GM19468 (cell line): ENCODE results near the gene USE1.
"Not testable (repeated sequence)": the region's sequence is repeated elsewhere in the genome, so short reads cannot be mapped to it uniquely, and the experiment has no call there.

ENCODE experiments used
- ATAC-seq: cut with Tn5 transposase; IDR thresholded peaks from one replicate; pipeline ENCODE4 v1.9.1; 2021; ENCODE audit warnings: mild to moderate bottlenecking, moderate library complexity, moderate number of reproducible peaks; ENCODE audit not compliant: unreplicated experiment; ENCODE audit errors: extremely low read depth

USE1 gene, protein sequence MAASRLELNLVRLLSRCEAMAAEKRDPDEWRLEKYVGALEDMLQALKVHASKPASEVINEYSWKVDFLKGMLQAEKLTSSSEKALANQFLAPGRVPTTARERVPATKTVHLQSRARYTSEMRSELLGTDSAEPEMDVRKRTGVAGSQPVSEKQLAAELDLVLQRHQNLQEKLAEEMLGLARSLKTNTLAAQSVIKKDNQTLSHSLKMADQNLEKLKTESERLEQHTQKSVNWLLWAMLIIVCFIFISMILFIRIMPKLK

DNA sequence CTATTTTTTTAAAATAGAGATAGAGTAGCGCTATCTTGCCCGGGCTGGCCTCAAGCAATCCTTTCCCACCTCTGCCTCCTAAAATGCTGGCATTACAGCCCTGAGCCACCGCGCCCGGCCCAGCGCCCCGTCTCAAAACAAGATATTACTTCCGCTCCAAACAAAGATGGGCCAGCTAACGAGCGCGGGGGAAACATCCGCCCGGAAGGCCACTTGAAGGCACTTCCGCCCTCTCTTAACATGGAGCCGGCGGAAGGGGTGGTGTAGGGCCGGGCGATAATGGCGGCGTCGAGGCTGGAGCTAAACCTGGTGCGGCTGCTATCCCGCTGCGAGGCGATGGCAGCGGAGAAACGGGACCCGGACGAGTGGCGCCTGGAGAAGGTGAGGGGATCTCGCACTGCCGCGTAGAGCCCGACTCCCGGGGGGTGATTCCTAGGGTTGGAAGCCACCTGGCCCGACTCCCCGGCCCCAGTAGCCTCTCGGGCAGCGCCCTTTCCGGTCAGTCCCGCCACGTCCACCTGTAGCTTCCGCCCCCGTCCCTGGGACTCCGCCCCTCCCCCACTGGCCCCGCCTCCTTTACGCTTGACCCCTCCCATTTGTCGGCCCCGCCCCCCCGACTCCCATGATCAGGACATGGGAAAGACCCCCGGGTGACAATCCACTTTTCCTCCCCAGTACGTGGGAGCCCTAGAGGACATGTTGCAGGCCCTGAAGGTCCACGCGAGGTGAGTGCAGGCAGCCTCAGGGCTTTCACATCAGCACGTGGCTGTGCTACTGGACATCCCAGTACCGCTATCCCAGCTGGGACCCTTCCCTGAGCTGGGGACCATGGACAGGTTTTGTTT, at the start of gene USE1:
Gene USE1, plus strand, starts transcription at position 231 of the 845 bp plus-strand sequence. Its CDS starts 49 bp downstream, at position 280.
- no peak for ATAC-seq

DNA sequence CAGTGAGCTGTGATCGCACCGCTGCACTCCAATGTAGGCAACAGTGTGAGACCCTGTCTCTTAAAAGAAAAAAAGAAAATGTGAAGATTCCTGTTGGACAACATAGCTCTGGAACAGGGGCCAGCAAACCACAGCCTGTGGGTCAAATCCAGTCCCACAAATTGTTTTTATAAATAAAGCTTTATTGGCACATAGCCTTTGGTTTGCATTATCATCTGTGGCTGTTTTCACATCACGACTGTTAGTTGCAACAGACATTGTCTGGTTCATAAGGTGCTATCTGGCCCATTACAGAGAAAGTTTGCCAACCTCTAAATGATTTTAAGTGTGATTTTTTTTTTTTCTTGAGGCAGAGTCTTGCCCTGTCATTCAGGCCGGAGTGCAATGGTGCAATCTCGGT, 49.4 kb upstream of the USE1 start:
- no peak for ATAC-seq

DNA sequence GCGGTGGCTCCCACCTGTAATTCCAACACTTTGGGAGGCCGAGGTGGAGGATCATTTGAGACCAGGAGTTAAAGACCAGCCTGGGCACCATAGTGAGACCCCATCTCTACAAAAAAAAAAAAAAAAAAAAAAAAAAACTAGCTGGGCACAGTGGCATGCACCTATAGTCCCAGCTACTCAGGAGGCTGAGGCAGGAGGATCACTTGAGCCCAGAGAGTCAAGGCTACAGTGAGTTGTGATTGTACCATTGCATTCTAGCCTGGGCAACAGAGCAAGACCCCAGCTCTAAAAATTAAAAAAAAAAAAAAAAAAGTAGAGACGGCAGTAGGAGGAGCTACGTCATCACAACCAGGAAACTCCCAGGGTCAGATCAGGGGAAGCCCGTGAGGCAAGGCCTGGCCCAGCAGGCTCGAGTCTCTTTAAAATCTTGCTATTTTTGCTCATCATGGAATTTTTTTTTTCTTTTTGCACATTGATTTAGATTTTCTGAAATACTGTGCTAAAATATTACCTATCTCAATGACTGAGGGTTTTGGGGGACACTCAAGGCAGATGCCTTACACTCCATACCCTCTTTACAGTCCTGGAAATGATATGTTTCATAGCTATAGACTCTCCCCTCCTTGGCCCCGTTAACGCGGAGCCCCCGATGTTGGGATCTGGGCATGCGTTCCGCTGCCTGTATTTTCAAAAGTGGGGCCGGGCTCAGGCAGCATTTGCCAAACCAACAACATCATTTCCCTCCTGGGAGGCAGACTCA, 44.4 kb upstream of the USE1 start:
- ATAC-seq = no peak

DNA sequence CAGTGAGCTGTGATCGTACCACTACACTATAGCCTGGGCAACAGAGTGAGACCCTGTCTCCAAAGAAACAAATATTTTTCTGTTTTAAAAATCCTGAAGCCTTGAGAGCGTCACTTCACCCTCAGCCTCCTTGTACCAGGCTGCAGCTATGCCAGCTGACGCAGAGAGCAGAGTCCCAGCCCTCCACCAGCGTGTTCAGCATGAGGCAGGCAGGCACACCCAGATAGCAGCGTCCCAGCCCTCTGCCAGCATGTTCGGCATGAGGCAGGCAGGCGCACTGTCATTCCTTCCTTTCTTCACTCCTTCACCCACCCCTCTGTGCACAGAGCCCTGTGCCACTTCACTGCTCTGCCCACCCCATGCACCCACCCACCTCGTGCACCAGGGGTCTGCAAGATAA, 43.3 kb upstream of the USE1 start:
- ATAC-seq = no peak

DNA sequence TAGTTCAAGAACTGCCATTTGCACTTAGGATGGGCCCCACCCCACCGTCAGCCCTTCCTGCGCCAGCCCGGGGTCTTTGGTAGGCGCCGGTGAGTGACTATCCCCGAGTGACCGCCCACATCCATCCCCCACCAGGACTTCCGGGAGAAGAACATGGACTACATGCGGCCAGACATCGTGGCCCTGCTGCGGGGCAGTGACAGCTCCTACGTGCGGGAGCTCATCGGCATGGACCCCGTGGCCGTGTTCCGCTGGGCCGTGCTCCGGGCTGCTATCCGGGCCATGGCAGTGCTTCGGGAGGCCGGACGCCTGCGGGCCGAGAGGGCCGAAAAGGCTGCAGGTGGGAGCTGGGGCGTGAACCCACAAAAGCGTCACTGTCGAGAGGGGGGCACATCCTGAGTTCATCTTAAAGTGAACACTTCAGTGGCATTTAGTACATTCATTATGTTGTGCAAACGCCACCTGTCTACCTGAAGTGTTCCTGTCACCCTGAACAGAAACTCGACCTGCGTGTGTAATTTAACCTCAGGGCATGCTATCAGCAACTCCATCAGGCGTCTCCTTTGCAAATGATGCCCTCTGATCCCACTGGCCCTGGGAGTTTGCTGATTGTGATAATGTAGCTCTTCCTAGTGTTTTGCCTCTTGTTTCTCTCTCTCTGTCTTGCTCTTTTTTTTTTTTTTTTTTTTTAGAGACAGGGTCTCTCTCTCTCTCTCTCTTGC, 42.4 kb upstream of the USE1 start:
- no peak for ATAC-seq

DNA sequence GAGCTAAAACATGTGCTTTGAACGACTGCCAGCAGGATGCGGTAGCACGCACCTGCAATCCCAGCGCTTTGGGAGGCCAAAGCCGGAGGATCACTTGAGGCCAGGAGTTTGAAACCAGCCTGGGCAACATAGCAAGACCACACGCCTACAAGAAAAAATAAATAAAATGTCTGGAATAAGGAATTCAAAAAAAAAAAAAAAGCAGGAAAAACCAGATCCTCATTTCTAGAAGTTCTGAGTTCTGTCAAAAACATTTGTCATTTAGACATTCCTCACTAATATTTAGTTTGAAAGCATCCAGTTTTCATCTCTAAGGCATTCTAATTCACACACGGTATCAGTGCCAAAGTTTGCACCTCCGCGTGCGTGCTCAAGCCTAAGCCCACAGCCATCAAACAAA, 36.9 kb upstream of the USE1 start:
- ATAC-seq = no peak

DNA sequence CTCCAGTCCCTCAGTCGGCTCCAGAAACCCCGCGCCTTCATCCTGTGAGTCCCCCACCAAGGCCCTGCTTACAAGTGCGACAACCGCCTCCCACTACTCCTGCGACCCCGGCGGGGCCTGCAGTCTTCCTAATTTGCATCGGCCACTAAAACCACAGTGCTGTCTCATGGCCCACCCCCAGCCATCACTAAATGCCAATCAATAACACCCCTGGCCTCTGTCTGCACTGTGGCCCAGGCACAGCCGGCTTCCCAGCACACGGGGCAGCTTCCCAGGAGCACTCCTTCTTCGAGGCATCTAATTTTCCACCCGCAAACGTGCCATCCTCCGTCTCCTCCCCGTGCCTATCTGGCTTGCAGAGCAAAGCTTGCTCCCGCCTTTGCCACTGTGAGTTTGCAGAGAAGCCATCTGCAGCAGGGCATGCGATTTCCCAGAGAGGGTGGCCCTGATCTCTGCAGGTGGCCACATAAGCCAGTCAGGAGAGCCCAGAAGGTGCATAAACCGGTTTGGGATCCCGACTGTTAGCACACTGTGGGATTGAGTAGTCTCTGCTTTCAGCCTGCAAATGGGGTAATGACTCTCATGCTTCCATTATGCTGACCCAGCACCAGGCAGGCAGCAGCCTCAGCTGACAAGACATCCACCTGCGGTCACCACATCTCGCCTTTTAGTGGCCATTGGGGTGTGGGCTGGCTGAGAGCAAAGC, 34.0 kb upstream of the USE1 start:
- ATAC-seq = no peak

DNA sequence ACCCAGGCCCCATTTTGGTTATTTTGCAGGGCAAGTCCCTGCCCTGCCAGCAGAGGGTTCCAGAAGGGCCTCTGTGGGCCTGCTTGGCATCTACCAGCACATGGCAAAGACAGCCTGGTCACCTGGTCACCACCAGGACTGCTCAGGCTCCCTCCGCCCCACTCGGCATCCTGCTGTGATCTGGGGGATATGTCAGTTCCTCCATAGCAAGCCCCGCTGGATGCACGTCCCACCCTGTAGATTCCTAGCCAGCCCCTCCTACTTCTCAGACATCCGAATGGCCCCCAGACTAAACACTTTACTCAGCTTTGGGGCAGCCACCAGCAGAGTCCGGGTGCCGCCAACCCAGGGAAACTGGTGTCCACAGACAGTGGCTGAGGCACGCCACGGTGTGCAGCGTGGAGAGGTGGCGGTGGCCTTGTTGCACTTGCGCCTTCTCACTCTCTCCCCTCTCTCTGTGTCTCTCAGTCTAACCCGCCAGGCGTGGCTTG, 31.8 kb upstream of the USE1 start:
- ATAC-seq = no peak

DNA sequence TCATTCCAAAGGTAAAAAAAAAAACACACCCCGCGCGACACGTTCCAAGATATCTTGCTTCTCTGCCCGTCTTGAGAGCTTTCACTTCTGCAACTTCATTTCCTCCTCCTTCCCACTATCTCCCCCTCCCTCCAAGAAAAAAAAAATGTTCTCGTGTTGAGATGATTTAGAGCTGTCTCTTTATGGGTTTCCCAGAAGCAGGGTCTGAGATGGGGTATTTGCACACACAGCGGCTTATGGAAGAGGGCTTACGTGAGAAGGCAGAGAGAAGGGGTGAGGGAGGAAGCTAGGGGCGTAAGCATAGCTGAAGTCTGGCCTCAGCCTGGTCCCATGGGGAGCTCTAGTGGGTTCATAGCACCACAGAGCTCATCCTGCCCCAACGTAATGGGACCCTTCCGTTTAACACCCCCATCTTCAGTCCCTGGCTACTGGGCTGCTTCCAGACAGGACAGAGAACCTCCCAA, 31.3 kb upstream of the USE1 start:
- ATAC-seq = no peak

DNA sequence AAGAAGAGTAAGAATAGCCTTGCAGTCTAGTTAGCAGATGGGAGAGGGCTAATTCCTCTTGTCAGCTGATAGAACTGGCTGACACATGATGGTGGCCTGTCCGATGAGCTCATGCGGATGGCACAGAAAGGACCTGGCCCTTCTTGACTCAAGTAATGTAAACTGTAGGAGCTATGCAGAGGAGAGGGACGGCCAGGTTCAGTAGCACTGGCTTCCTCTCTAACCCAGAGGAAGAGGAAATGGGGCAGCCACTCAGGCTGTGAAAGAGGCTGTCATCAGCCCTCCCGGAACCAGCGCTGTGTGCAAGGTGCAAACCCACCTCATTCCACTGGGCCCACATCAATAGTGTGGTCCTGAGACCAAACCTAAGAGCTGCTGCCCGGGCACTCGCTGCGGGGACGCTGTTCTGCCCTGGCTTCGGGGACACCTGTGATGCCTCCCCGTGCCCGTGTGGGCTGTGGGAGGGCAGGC, 30.8 kb upstream of the USE1 start:
- no peak for ATAC-seq

DNA sequence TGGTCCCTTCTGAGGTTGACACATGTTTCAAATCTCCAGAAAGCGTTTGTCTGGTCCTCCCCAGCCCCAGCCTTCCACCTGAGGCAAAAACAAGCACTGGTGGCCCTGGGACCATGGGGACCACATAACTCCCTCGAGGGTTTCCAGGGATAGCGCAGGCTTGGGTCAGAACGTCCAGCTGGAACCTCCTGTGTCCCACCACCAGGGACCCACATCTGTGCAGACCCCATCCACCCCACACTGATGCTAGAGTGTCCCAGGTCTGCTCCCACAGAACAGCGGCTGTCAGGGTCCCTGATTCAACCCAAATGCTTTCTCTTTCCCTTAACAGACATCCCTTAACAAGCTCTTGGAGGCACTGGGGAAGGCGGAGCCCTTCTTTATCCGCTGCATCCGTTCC, 29.6 kb upstream of the USE1 start:
- no peak for ATAC-seq

DNA sequence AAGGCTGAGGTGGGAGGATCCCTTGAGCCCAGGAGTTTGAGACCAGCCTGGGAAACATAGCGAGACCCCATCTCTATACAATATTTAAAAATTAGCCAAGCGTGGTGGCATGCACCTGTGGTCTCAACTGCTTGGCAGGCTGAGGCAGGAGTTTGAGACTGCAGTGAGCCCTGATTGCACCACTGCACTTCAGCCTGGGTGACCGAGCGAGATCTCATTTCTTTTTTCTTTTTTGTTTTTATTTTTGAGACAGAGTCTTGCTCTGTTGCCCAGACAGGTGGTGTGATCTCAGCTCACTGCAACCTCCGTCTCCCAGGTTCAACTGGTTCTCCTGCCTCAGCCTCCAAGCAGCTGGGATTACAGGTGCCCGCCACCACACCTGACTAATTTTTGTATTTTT, 23.4 kb upstream of the USE1 start:
- not testable (repeated sequence) for ATAC-seq

DNA sequence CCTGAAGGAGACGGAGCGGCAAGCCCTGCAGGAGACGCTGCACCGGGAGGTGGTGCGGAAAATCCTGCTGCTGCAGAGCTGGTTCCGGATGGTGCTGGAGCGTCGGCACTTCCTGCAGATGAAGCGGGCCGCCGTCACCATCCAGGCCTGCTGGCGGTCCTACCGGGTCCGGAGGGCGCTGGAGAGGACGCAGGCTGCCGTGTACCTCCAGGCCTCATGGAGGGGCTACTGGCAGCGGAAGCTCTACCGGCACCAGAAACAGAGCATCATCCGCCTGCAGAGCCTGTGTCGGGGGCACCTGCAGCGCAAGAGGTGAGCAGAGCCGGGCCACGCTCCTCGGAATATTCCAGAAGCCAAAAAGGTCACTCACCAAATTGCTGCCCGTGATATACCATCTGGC, 22.4 kb upstream of the USE1 start:
- no peak for ATAC-seq

DNA sequence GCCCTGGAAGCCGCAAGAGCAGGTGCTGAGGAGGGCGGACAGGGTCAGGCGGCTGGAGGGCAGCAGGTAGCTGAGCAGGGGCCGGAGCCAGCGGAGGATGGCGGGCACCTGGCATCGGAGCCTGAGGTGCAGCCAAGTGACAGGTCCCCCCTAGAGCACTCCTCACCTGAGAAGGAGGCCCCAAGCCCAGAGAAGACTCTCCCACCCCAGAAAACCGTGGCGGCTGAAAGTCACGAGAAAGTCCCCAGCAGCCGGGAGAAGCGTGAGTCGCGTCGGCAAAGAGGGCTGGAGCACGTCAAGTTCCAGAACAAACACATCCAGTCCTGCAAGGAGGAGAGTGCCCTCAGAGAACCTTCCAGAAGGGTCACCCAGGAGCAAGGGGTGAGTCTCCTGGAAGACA, 20.5 kb upstream of the USE1 start:
- ATAC-seq = no peak

DNA sequence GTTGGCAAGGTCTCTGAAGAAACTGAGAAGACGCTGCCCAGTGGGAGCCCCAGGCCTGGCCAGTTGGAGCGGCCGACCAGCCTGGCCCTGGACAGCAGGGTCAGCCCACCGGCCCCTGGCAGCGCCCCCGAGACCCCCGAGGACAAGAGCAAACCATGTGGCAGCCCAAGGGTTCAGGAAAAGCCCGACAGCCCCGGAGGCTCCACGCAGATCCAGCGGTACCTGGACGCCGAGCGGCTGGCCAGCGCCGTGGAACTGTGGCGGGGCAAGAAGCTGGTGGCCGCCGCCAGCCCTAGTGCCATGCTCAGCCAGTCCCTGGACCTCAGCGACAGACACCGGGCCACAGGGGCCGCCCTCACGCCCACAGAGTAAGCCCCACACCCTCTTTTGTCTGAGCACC, 20.1 kb upstream of the USE1 start:
- no peak for ATAC-seq

DNA sequence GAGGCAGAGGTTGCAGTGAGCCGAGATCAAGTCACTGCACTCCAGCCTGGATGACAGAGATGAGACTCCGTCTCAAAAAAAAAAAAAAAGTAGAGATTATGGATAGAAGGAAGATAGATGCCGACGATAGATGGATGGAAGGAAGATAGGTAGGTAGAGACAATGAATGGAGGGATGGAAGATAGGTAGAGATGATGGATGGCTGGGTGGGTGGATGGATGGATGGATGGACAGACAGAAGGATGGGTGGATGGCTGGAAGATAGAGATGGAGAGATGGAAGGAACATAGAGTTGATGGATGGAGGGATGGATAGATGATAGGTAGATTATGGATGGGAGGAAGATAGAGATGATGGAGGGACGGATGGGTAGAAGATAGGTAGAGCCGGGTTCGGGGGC, 18.5 kb upstream of the USE1 start:
- ATAC-seq = no peak

DNA sequence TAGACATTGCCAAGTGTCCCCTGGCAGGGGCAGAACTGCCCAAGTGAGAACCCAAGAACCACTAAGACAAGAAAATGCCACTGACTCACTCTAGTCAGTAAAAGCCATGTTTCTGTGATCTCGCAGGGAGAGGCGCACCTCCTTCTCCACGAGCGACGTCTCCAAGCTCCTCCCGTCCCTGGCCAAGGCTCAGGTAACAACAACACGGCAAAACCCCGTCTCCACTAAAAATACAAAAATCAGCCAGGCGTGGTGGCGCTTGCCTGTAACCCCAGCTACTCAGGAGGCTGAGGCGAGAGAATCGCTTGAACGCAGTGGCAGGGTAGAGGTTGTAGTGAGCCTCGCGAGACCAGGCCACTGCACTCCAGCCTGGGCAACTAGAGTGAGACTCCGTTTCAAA, 17.5 kb upstream of the USE1 start:
- ATAC-seq = no peak

DNA sequence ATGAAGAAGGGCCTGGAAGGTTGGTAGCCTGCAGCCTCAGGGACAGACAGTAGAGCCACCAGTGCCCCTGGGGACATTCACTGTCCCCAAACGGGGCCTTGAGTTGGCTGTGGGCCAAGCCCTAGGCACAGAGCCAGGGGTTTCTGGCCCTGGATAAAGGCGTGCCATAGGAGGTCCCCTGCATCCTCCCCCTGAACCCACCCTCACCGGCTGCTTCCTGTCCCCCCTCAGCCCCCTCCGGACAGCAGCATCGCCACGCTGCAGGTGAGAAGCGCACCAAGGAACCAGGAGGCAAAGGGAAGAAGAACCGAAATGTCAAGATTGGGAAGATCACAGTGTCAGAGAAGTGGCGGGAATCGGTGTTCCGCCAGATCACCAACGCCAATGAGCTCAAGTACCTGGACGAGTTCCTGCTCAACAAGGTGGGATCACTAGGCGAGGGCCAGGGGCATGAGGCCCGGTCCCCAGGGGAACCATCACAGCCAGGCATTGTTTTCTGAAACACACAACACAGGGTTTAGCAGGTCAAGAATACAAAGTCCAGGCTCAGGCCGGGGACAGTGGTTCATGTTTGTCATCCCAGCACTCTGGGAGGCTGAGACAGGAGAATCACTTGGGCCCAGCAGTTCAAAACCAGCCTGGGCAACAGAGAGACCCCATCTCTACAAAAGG, 14.6 kb upstream of the USE1 start:
- no peak for ATAC-seq

DNA sequence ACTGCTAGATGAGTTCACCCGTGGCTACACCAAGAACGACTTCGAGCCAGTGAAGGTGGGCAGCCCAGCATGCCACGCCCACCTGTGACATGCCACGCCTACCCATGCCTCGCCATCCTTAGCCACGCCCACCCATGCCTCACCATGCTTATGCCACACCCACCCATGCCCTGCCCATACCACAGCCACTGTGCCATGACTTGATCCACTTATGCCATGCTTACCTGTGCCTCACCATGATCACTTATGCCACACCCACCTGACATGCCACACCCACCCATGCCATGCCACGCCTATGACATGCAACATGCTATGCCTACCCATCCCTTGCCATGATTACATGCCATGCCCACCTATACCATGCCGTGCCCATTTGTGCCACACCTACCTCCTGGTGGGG, 12.9 kb upstream of the USE1 start:
- ATAC-seq = no peak
